ENCODE data around the gene MAP2.

- TF ChIP-seq SUZ12 (IDR thresholded peaks at IDR 0.05) = no peak
- no peak for TF ChIP-seq FOXM1 (IDR thresholded peaks at IDR 0.05; ENCODE audit: borderline replicate concordance)
- no peak for TF ChIP-seq TARDBP (IDR thresholded peaks at IDR 0.05)
- TF ChIP-seq BHLHE40 (IDR thresholded peaks at IDR 0.05; ENCODE audit: borderline replicate concordance) = no peak
- TF ChIP-seq SP1 (IDR thresholded peaks at IDR 0.05) = no peak
- no peak for TF ChIP-seq ZNF384 (IDR thresholded peaks at IDR 0.05)
- no peak for TF ChIP-seq ELF4 (IDR thresholded peaks at IDR 0.05)
- TF ChIP-seq ARNT (IDR thresholded peaks at IDR 0.05) = no peak
- TF ChIP-seq PKNOX1 (IDR thresholded peaks at IDR 0.05) = no peak
- TF ChIP-seq L3MBTL2 (conservative IDR thresholded peaks at IDR 0.05) = no peak
- TF ChIP-seq FOXK2 (IDR thresholded peaks at IDR 0.05) = no peak
- no peak for TF ChIP-seq FOXA1 (IDR thresholded peaks at IDR 0.05)
- TF ChIP-seq LEF1 (IDR thresholded peaks at IDR 0.05; ENCODE audit: borderline replicate concordance) = no peak
Measured at GRCh38 chr2:209767316-209767715, 343.5 kb downstream of the MAP2 start.
